Activated CD4-positive, alpha-beta T cell treated with anti-CD3 and anti-CD28 coated beads for 36 hours (primary cell): ENCODE measurements around the gene UBASH3A. TPM values are rescaled to one million over a fixed set of nuclear protein-coding genes. Genes with fewer than 3 reads are reported as not detected.

Experiments used
- ATAC-seq: fragments of 200-7000 bp; cut with Tn5 transposase; one replicate; pipeline ENCODE4 v1.10.0; 2021; ENCODE audit warnings: mild to moderate bottlenecking, moderate library complexity
- CTCF ChIA-PET: fragments of 350-600 bp; sonication (Branson Sonifier 250); formaldehyde crosslinking; loops from one replicate; lab custom pipeline; 2021; ENCODE audit warnings: antibody characterized with exemption; lab: Charles Lee
- POLR2A ChIA-PET: fragments of 350-600 bp; sonication (Branson Sonifier 250); formaldehyde crosslinking; loops from one replicate; lab custom pipeline; 2021; ENCODE audit warnings: antibody characterized with exemption, inconsistent platforms; lab: Charles Lee
- DNase-seq: peaks from one replicate; pipeline ENCODE4 v3.0.0-alpha.2; 2020
- H3K27ac Mint-ChIP-seq: one replicate; pipeline ENCODE4 v1.8.0; 2021; ENCODE audit warnings: mixed read lengths
- H3K27me3 Mint-ChIP-seq: one replicate; pipeline ENCODE4 v1.8.0; 2021; ENCODE audit warnings: mixed read lengths
- H3K36me3 Mint-ChIP-seq: one replicate; pipeline ENCODE4 v1.8.0; 2021; ENCODE audit warnings: low read depth, mixed read lengths
- H3K4me1 Mint-ChIP-seq: one replicate; pipeline ENCODE4 v1.8.0; 2021; ENCODE audit warnings: mixed read lengths
- H3K4me3 Mint-ChIP-seq: one replicate; pipeline ENCODE4 v1.8.0; 2021; ENCODE audit warnings: mild to moderate bottlenecking, moderate library complexity, mixed read lengths
- H3K9me3 Mint-ChIP-seq: one replicate; pipeline ENCODE4 v1.8.0; 2021; ENCODE audit warnings: low read depth, mixed read lengths
- intact Hi-C, 2 experiments: fragments of 100-400 bp; cut with DNase I in 1 of 2; cut with micrococcal nuclease in 1 of 2; formaldehyde crosslinking; loops; one replicate each; pipeline versions ENCODE4 v1.14.2 to v1.15.1; 2022 to 2024; cut with DNase I, micrococcal nuclease
- total RNA-seq, 2 experiments: library from RNA; stranded (reverse); gene quantifications; one replicate each; pipeline ENCODE4 v1.2.3, GENCODE V29; 2021

Gene UBASH3A
- total RNA-seq, 2 experiments from 2014 or later: 37.3 to 39.0 TPM

DNA sequence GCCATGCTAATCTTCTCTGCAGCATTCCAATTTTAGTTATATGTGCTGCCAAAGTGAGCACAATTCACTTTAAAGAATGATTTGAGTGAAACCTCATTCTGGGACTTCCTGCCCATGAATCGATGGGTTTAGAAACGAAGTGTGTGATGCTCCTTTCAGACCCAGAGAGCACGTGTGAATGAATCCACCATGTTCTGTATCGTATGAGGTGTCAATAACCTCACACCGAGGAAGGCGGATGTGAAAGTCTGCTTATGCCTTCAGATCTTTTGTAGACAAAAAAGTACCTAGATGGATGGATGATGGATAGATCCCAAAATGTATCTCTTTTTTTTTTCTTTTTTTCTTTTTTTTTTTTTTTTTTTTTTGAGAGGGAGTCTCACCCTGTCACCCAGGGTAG lies 13.8 kb downstream of the UBASH3A start:
- H3K4me3 Mint-ChIP-seq: peak overlapping the region; percentile 27
- H3K9me3 Mint-ChIP-seq: peaks cover 5% of the 10 kb centered on the region
- peak overlapping the region; percentile 87 for H3K27ac Mint-ChIP-seq
- POLR2A ChIA-PET: no interaction called here
- CTCF ChIA-PET: no interaction called here
- DNase-seq (peak; percentile 74), ATAC-seq (peak; percentile 35)
- intact Hi-C loops: loop anchor here (5.0 kb wide), 4 partner anchors 110 to 460 kb away; partner anchors contain the start of gene WDR4 (in 1 of the 2)
- H3K27me3 Mint-ChIP-seq: no peaks in the 10 kb centered on the region
- H3K36me3 Mint-ChIP-seq: peaks cover 87% of the 10 kb centered on the region
- H3K4me1 Mint-ChIP-seq: peaks cover 49% of the 10 kb centered on the region

DNA sequence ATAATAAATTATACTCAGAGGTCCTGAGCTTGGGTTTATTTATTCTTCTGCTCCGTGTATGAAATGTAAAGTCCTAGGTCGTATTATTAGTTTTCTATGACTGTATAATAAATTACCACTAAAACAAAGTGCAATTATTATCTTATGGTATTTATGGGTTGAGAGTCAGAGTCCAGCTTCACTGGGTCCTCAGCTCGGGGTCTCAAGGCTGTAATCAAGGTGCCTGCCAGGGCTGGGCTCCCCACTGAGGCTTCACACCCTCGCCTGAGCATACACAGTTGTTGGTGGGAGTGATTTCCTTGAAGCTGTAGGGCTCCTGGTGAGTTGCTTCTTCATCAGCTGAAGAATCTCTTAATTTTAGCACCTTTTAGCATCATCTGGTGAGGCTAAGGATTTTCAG lies 15.2 kb downstream of the UBASH3A start:
- Mint-ChIP-seq H3K27me3 (no peaks in the 10 kb centered on the region), H3K4me1 (peaks cover 63% of the 10 kb centered on the region), H3K36me3 (peaks cover 89% of the 10 kb centered on the region), H3K4me3 (no peak overlapping the region), H3K9me3 (peaks cover 5% of the 10 kb centered on the region), H3K27ac (no peak overlapping the region)
- ATAC-seq (no peak), DNase-seq (peak; percentile 3)
- intact Hi-C loops: loop anchor here (5.0 kb wide), 4 partner anchors 108 to 458 kb away; partner anchors contain the start of gene WDR4 (in 1 of the 2)
- ChIA-PET CTCF (interaction anchor here (0.8 to 8.6 kb wide), 2 partner anchors 10 to 17 kb away, joined by 5 to 56 read pairs; partner anchors contain the start of gene UBASH3A), POLR2A (no interaction called here)

DNA sequence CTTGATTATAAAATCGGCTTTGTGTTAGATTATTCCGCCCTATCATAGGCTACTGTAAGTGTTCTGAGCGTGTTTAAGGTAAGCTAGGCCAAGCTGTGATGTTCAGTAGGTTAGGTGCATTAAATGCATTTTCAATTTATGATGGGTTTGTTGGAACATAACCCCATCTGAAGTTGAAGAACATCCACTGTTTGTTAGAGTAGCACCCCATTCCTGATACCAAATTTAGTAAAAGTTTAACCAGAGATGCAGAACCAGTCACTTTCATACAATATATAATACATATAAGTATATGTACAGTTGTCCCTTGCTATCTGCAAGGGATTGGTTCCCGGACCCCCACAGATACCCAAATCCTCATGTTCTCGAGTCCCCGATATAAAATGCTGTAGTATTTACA lies 16.1 kb downstream of the UBASH3A start:
- Mint-ChIP-seq H3K27ac (no peak overlapping the region), H3K4me3 (no peak overlapping the region), H3K4me1 (peaks cover 72% of the 10 kb centered on the region), H3K27me3 (no peaks in the 10 kb centered on the region), H3K36me3 (peaks cover 87% of the 10 kb centered on the region), H3K9me3 (peaks cover 5% of the 10 kb centered on the region)
- ChIA-PET POLR2A (interaction anchor here (2.0 kb wide), 1 partner anchor 15 kb away, joined by 15 read pairs; the partner anchor contains the start of gene UBASH3A), CTCF (interaction anchor here (0.6 to 8.6 kb wide), 5 partner anchors 10 to 283 kb away, joined by 3 to 56 read pairs (median 6); partner anchors contain the start of gene UBASH3A)
- no peak for ATAC-seq
- intact Hi-C loops: loop anchor here (5.0 kb wide), 5 partner anchors 107 to 457 kb away; partner anchors contain the start of gene WDR4 (in 1 of the 2)
- no peak for DNase-seq

DNA sequence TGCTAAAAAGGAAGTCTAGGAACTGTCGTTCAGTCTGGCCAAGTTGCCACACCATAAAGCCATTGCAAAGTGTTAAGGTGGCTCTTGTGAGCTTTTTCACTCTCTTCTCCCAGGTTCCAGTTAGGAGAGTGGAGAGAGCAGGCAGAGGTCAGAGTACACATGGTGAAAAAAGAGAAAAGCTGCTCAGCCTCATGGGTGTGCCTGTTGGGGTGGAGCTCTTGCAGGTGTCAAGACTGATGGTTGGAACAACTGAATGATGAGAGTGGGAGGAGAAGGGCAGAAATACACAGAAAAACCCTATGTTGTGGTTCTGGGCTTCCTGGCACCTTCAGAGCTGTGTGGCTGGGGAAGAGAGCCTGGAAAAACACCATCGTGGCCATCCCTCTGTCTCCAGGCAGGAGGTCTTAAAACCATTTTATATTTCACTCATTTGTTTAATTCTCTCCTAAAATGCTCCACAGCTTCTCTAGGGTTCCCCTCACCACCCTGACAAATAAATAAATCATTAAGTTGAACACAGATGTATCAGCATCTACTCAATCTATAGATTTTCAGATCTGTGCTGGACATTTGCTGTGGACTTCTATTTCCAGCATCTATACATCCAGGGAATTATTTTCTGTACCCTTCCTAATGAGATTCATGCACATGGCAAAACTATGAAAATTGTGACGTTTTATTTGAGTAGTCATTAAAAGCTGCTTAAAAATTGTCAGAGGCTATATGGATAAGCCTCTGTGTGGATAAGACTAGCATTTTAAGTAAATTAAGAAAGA lies 17.5 kb downstream of the UBASH3A start:
- Mint-ChIP-seq H3K27me3 (no peaks in the 10 kb centered on the region), H3K9me3 (peaks cover 5% of the 10 kb centered on the region), H3K4me3 (peak overlapping the region; percentile 64), H3K36me3 (peaks cover 86% of the 10 kb centered on the region), H3K27ac (peak overlapping the region; percentile 81), H3K4me1 (peaks cover 86% of the 10 kb centered on the region)
- intact Hi-C loops: loop anchor here (5.0 kb wide), 2 partner anchors 261 to 419 kb away; no protein-coding TSS in a partner anchor
- ChIA-PET POLR2A (interaction anchor here (0.5 to 2.0 kb wide), 7 partner anchors 17 to 1564 kb away, joined by 3 to 15 read pairs (median 3); partner anchors contain the start of gene UBASH3A), CTCF (interaction anchor here (0.6 to 8.6 kb wide), 11 partner anchors 10 to 140 kb away, joined by 3 to 56 read pairs (median 5); partner anchors contain the start of gene UBASH3A)
- DNase-seq: peak; percentile 63
- ATAC-seq: peak; percentile 40

DNA sequence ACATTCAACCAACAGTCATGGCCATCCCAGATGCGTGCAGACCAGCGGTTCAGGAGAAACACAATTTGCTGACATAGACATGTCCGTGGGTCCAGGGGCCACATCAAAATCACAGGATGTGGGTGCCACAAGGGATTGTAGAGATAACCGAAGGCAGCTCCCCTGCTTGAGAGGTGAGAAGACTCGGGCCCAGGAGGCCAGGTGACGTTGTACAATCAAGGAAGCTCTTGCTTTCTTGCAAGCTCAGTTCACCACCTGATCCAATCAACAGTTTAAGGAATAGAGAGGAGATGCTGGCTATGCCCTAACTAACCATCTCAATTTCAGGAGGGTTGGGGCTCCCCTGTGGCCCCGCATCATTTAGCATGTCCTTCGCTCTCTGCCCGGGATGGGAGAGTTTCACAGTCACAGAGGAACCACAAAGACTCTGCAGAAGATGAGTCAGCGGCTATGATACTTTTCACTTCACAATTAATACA lies 19.5 kb downstream of the UBASH3A start:
- no peaks in the 10 kb centered on the region for H3K27me3 Mint-ChIP-seq
- POLR2A ChIA-PET: interaction anchor here (1.1 to 1.2 kb wide), 2 partner anchors 30 to 49 kb away, joined by 4 to 6 read pairs; no protein-coding TSS in a partner anchor
- H3K27ac Mint-ChIP-seq: peak overlapping the region; percentile 87
- peaks cover 87% of the 10 kb centered on the region for H3K36me3 Mint-ChIP-seq
- peaks cover 5% of the 10 kb centered on the region for H3K9me3 Mint-ChIP-seq
- ATAC-seq (peak; percentile 67), DNase-seq (peak; percentile 76)
- H3K4me3 Mint-ChIP-seq: peak overlapping the region; percentile 64
- peaks cover 90% of the 10 kb centered on the region for H3K4me1 Mint-ChIP-seq
- CTCF ChIA-PET: interaction anchor here (0.9 to 8.6 kb wide), 6 partner anchors 12 to 85 kb away, joined by 3 to 56 read pairs (median 4); partner anchors contain the start of gene UBASH3A
- intact Hi-C loops: loop anchor here (1.0 to 5.0 kb wide), 6 partner anchors 8 to 421 kb away; no protein-coding TSS in a partner anchor

DNA sequence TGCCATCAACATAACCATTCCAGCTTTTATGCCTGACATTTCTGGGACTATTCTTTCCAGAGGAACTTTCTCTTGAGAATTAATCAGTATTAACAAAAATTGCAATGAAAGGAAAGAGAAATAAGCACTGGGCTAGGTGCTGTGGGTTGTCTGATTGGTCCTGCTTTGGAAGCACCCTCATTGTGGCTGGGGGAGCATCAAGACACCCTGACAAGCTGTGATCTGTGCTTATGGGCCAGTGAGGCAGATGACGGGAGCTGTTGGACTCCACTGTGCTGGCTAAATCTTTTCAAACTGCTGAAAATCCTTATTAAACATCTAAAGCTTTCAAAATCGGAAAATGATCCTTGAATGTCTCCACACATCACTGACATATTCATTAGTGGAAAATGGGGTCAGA lies 20.0 kb downstream of the UBASH3A start:
- peaks cover 5% of the 10 kb centered on the region for H3K9me3 Mint-ChIP-seq
- H3K4me1 Mint-ChIP-seq: peaks cover 86% of the 10 kb centered on the region
- H3K27ac Mint-ChIP-seq: peak overlapping the region; percentile 87
- no peaks in the 10 kb centered on the region for H3K27me3 Mint-ChIP-seq
- DNase-seq (no peak), ATAC-seq (peak; percentile 8)
- H3K4me3 Mint-ChIP-seq: peak overlapping the region; percentile 64
- intact Hi-C loops: loop anchor here (1.0 to 5.0 kb wide), 6 partner anchors 8 to 421 kb away; no protein-coding TSS in a partner anchor
- CTCF ChIA-PET: interaction anchor here (0.9 to 8.6 kb wide), 6 partner anchors 12 to 85 kb away, joined by 3 to 56 read pairs (median 4); partner anchors contain the start of gene UBASH3A
- peaks cover 85% of the 10 kb centered on the region for H3K36me3 Mint-ChIP-seq
- POLR2A ChIA-PET: interaction anchor here (1.1 to 1.2 kb wide), 2 partner anchors 30 to 50 kb away, joined by 4 to 6 read pairs; no protein-coding TSS in a partner anchor

DNA sequence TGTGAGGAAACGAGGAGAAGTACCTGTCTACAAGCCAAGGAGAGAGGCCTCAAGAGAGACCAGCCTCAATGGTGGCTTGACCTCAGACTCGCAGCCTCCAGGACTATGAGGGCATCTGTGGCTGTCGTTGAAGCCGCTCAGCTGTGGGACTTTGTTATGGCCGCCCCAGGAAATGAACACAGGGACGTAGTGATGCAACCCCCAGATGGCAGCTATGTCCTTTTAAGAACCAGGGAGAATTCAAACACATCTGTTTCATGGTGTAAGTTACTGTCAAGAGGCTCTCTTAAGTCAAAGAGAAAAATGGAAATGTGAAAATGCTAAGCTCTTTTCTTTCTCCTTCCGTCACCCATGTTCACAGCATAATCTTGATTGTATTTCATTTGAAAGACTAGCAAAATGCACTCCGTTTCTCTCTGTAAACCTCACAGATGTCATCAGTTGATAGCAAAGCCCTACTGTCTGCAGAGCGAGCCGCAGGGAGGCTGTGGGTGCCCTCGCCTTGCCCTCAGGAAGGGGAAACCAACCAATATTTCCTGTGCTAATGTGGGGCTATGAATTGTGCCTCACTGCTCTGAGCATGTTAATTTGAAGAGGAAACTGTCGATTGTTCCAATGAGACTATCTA lies 21.3 kb downstream of the UBASH3A start:
- POLR2A ChIA-PET: interaction anchor here (1.2 kb wide), 1 partner anchor 103 kb away, joined by 3 read pairs; no protein-coding TSS in a partner anchor
- peak; percentile 78 for DNase-seq
- H3K4me3 Mint-ChIP-seq: peak overlapping the region; percentile 64
- H3K36me3 Mint-ChIP-seq: peaks cover 77% of the 10 kb centered on the region
- H3K4me1 Mint-ChIP-seq: peaks cover 74% of the 10 kb centered on the region
- CTCF ChIA-PET: interaction anchor here (0.9 to 8.6 kb wide), 5 partner anchors 9 to 33 kb away, joined by 3 to 56 read pairs (median 5); partner anchors contain the start of gene UBASH3A
- H3K27ac Mint-ChIP-seq: peak overlapping the region; percentile 87
- intact Hi-C loops: loop anchor here (5.0 kb wide), 4 partner anchors 33 to 423 kb away; no protein-coding TSS in a partner anchor
- no peaks in the 10 kb centered on the region for H3K9me3 Mint-ChIP-seq
- ATAC-seq: peak; percentile 55
- no peaks in the 10 kb centered on the region for H3K27me3 Mint-ChIP-seq

DNA sequence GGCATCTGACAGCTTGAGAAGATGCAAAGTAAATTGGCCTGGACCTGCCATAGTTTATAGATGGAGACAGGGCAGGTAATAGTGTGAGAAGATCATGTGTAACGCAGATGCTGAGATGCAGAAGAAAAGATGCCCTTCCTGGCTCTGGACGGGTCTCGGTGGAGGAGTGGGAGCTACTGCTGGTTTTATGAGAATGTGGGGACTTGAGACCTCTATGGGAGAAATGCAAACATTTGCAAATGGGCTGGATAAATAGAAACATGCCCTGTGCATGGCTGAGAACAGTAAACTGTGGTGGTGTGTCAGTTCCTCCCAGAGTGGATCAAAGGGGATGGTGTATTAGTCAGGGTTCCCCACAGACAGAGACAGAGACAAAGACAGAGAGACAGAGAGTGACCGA lies 21.9 kb downstream of the UBASH3A start:
- Mint-ChIP-seq H3K4me3 (peak overlapping the region; percentile 64), H3K9me3 (no peaks in the 10 kb centered on the region), H3K4me1 (peaks cover 70% of the 10 kb centered on the region), H3K36me3 (peaks cover 73% of the 10 kb centered on the region), H3K27ac (peak overlapping the region; percentile 87), H3K27me3 (no peaks in the 10 kb centered on the region)
- POLR2A ChIA-PET: interaction anchor here (1.2 kb wide), 1 partner anchor 102 kb away, joined by 3 read pairs; no protein-coding TSS in a partner anchor
- peak; percentile 51 for DNase-seq
- ATAC-seq: peak; percentile 57
- CTCF ChIA-PET: interaction anchor here (0.9 to 8.6 kb wide), 7 partner anchors 10 to 45 kb away, joined by 3 to 56 read pairs (median 5); partner anchors contain the start of gene UBASH3A
- intact Hi-C loops: loop anchor here in 1 of 2 experiments (5.0 kb wide), 2 partner anchors 33 to 88 kb away; no protein-coding TSS in a partner anchor

DNA sequence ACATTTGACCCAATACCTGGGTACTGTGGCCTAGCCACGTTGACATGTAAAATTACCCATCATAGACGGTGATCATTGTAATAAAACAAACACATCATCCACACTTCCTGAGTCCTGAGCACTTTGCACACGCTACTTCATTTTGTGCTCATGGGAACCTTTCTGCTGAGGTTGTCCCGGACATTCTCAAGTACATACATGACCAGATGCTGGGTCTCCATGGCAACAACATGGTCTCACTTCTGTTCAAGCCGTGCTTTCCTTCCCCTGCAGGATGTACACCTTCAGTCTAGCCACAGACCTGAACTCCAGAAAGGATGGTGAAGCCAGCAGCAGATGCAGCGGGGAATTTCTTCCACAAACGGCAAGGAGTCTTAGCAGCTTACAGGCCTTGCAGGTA lies 22.7 kb downstream of the UBASH3A start:
- H3K9me3 Mint-ChIP-seq: no peaks in the 10 kb centered on the region
- H3K27me3 Mint-ChIP-seq: no peaks in the 10 kb centered on the region
- peaks cover 70% of the 10 kb centered on the region for H3K36me3 Mint-ChIP-seq
- peaks cover 62% of the 10 kb centered on the region for H3K4me1 Mint-ChIP-seq
- intact Hi-C loops: loop anchor here in 1 of 2 experiments (5.0 kb wide), 2 partner anchors 34 to 89 kb away; no protein-coding TSS in a partner anchor
- H3K27ac Mint-ChIP-seq: peak overlapping the region; percentile 87
- ChIA-PET POLR2A (no interaction called here), CTCF (interaction anchor here (0.7 to 8.6 kb wide), 4 partner anchors 11 to 281 kb away, joined by 3 to 56 read pairs (median 4); partner anchors contain the start of gene UBASH3A)
- no peak for DNase-seq
- ATAC-seq: no peak
- H3K4me3 Mint-ChIP-seq: no peak overlapping the region

DNA sequence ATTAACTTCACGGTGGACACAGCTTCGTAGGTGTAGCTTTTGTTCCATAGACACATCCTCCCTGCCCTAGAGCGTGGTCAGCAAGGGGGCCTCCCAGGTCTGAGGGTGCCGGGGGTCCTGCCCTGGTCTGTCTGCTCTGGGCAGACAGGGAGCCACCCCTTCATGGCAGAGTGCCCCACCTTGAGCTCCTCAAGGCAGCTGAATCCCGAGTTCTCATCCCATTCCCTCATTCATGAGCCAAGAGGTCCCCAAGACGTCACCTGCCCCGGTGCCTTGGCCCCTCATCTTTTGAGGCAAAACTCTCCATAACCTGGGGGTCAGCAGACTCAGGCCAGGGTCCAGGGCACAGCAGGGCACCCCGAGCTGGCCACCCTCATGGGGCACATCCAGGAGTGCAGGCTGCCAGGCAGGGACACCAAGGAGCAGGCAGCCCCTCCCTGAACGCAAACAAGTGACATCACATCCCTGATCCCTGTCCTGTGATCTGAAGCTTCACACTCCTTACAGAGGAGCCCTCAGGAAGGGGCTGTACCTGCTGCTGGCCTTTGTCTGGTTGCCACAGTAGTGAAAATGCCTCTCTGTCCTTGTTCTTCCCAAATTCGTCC lies 23.3 kb downstream of the UBASH3A start:
- ATAC-seq (no peak), DNase-seq (no peak)
- H3K9me3 Mint-ChIP-seq: no peaks in the 10 kb centered on the region
- H3K27ac Mint-ChIP-seq: peak overlapping the region; percentile 44
- H3K4me3 Mint-ChIP-seq: no peak overlapping the region
- intact Hi-C loops: loop anchor here in 1 of 2 experiments (5.0 kb wide), 2 partner anchors 35 to 90 kb away; no protein-coding TSS in a partner anchor
- H3K27me3 Mint-ChIP-seq: no peaks in the 10 kb centered on the region
- CTCF ChIA-PET: interaction anchor here (0.7 to 8.6 kb wide), 4 partner anchors 11 to 282 kb away, joined by 3 to 56 read pairs (median 4); partner anchors contain the start of gene UBASH3A
- POLR2A ChIA-PET: no interaction called here
- peaks cover 69% of the 10 kb centered on the region for H3K36me3 Mint-ChIP-seq
- peaks cover 56% of the 10 kb centered on the region for H3K4me1 Mint-ChIP-seq
